ENCODE measurements around the gene SENP2.
"Not testable (repeated sequence)": the region's sequence is repeated elsewhere in the genome, so short reads cannot be mapped to it uniquely, and the experiment has no call there.

The SENP2 gene

GRCh38 chr3:185647134-185647879, 61.2 kb downstream of the SENP2 start:
- DNase-seq (ENCODE audit: low spot score): no peak

GRCh38 chr3:185647880-185648210, 61.8 kb downstream of the SENP2 start:
- no peak for DNase-seq (ENCODE audit: low spot score)

- no peak for DNase-seq (ENCODE audit: low spot score)
Observed at GRCh38 chr3:185648396-185648795, 62.3 kb downstream of the SENP2 start.

- no peak for DNase-seq (ENCODE audit: low spot score)
Observed at GRCh38 chr3:185649414-185649813, 63.3 kb downstream of the SENP2 start.

GRCh38 chr3:185651971-185652370, 65.9 kb downstream of the SENP2 start:
- no peak for DNase-seq (ENCODE audit: low spot score)

- no peak for DNase-seq (ENCODE audit: low spot score)
Observed at GRCh38 chr3:185653949-185654757, 68.1 kb downstream of the SENP2 start.

- DNase-seq (ENCODE audit: low spot score): no peak
Observed at GRCh38 chr3:185654758-185655145, 68.7 kb downstream of the SENP2 start.

- no peak for DNase-seq (ENCODE audit: low spot score)
Observed at GRCh38 chr3:185655426-185656320, 69.6 kb downstream of the SENP2 start.

- DNase-seq (ENCODE audit: low spot score): no peak
Observed at GRCh38 chr3:185656321-185656840, 70.3 kb downstream of the SENP2 start.

GRCh38 chr3:185657211-185657610, 71.1 kb downstream of the SENP2 start:
- no peak for DNase-seq (ENCODE audit: low spot score)

GRCh38 chr3:185657691-185658503, 71.8 kb downstream of the SENP2 start:
- DNase-seq (ENCODE audit: low spot score): no peak

GRCh38 chr3:185658504-185658912, 72.4 kb downstream of the SENP2 start:
- peak; percentile 3 for DNase-seq (ENCODE audit: low spot score)

GRCh38 chr3:185658943-185659342, 72.8 kb downstream of the SENP2 start:
- DNase-seq (ENCODE audit: low spot score): no peak

GRCh38 chr3:185659942-185660921, 74.1 kb downstream of the SENP2 start:
- DNase-seq (ENCODE audit: low spot score): peak; percentile 80

- not testable (repeated sequence) for DNase-seq (ENCODE audit: low spot score)
Observed at GRCh38 chr3:185661296-185661695, 75.2 kb downstream of the SENP2 start.

- no peak for DNase-seq (ENCODE audit: low spot score)
Observed at GRCh38 chr3:185661772-185662171, 75.7 kb downstream of the SENP2 start.

- DNase-seq (ENCODE audit: low spot score): no peak
Observed at GRCh38 chr3:185663929-185664328, 77.8 kb downstream of the SENP2 start.

GRCh38 chr3:185667574-185667973, 81.5 kb downstream of the SENP2 start:
- DNase-seq (ENCODE audit: low spot score): no peak

- peak; percentile 45 for DNase-seq (ENCODE audit: low spot score)
Observed at GRCh38 chr3:185677146-185677829, 91.2 kb downstream of the SENP2 start.

- no peak for DNase-seq (ENCODE audit: low spot score)
Observed at GRCh38 chr3:185678027-185678426, 91.9 kb downstream of the SENP2 start.
